Right forelimb (tissue), 1 donor: ENCODE data around the gene CORO2A.

Experiments
- DNase-seq: peaks from one replicate; pipeline ENCODE4 v3.0.0-alpha.2; 2018

Gene CORO2A

DNA sequence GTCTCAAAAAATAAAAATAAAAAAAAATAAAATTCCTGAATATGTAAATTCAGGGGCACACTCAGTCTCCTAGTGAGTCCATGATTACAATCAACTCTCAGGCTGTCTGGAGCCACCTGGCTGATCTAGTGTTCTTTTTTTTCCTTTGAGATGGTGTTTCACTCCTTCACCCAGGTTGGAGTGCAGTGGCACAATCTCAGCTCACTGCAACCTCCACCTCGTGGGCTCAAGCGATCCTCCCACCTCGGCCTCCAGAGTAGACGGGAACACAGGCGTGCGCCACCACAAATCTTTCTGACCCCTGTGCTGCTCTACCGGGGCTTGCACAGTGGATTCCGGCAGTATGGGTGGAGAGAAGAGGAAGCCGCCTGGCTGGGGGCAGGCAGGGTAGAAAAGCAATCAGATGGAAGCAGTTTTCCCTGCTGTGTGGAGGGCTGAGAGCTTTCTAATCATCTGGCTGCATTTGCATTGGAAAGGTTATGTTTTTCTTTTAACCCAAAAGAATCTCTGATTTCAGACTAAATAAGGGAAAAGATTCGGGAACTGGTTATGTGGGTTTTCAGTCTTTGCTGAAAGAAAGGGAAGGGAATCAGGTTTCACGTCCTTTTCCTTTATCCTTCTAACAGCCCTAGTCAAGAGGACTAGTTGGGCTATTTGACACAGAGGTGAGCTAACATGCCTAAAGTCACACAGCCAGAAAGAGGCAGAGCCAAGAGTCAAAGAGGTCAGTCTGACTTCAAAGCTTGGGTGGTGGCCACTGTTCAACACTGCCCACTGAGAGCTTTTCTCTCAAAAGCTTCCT is 26.3 kb upstream of the CORO2A start:
- no peak for DNase-seq

DNA sequence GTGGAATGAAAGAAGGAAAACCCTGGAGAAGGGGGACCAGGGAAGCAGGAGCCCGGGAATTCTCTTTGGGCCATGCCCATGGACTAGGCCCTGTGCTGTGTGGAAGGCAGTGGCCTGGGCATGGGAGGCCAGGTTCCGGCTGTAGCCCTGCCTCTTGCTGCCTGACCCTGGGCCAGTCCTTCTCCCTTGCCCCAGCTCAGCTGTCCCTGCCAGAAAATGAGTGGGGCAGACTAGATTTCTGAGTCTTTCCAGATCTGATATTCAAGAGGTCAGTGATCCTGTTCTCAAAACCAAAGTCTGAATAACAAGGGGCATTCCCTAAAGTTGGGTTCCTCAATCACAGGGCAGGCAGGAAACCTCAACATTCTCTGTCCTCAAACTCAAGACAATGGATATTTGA is 24.8 kb upstream of the CORO2A start:
- no peak for DNase-seq

DNA sequence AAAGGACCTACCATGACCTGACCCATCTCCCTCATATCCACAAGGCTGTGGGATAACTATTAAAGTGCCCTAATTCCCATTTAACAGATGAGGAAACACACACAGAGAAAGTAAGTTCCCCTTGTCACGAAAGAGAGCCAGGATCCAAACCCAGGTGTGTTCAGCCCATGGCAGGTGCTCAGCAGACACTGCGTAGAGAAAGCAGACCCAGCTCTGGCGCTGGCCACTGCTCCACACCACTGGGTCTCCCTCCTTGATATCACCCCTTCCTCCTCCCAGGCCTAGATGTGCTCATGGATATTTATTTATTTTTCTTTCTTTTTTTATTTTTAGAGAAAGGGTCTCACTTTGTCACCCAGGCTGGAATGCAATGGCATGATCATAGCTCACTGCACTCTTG is 24.0 kb upstream of the CORO2A start:
- DNase-seq: no peak

DNA sequence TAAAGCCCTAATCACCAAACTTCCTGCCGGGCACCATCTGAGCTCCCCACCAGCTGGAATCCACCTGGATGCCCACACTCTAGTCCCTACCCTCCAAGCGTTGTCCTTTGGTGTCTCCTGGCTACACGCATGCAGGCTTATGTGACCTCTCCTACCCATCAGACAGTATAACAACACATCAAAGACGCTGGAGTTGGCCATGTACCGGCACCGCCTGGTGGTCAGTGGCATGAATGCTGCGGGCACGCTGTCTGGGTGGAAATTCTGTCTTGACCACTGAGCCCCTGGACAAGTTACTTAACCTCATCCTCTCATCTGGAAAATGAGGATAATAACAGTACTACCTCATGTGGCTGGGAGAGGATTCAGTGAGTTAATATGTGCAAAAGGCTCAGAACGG is 23.4 kb upstream of the CORO2A start:
- DNase-seq: no peak

DNA sequence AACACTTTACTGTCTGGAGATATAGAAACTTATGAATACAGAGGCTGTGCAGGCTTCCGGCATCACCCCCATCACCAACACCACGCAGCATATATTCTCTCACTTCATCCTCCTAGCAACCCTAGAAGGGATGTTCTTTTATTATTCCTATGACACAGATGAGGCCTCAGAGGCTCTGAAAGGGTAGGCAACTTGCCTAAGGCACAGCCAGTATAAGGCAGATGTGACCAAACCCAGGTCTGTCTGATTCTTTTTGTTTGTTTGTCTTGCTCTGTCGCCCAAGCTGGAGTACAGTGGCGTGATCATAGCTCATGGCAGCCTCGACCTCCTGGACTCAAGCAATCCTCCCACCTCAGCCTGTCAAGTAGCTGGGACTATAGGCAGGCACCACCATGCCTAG is 22.8 kb upstream of the CORO2A start:
- no peak for DNase-seq

DNA sequence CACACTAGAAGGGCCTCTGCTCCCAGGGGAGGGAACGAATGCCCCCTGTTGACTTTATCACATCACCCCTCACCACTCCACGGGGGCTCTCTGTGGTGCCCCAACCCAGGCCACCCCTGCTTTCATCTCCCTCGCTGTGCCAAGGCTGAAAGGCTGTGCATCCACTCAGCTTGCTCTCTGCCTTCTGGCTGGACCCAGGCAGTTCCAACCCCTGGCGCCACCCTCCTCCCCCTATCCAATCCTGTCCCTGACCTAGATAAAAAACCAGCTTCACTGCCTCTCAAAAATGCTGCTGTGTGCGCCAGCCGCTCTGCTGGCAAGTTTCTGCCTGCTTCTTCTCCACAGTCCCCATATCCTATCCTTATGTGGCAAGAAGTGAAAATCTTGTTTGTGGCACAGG is 22.4 kb upstream of the CORO2A start:
- no peak for DNase-seq

DNA sequence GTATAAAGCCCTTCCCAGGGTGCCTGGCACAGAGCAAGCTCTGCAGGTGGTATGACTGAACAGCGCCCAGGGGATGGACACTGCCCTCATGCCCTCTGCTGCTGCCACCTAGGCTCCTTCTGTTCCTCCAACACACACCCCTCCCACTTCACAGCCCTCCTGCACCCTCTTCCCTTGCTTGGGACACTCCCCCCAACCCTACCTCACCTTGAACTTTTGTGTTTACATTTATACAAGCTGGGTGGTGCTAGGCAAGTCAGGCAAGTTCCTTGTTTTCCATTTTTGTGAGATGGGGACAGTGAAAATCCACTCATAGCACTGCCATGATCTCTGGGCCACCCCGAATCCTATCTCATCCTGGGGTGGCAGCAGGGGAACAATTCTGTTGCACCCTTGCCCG is 18.8 kb upstream of the CORO2A start:
- no peak for DNase-seq

DNA sequence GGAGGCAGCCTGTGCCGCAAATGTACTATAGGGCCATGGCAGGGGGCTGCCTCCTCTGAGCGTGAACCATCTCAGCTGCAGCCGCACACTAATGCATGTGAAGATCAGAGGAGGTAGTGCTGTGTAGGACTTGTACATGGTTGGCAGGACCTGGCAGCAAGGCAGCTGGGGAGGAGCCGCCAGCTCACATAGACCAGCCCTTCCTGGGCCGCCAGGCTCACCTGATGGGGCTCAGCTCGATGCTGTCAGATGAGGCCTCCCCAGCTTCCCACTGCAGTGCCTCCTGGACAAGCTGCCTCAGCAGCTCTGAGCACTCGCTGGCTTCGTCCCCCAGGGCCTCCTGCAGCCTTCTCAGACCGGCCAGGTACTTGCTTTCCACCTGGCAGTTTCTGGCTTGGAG is 18.0 kb upstream of the CORO2A start:
- DNase-seq: no peak

DNA sequence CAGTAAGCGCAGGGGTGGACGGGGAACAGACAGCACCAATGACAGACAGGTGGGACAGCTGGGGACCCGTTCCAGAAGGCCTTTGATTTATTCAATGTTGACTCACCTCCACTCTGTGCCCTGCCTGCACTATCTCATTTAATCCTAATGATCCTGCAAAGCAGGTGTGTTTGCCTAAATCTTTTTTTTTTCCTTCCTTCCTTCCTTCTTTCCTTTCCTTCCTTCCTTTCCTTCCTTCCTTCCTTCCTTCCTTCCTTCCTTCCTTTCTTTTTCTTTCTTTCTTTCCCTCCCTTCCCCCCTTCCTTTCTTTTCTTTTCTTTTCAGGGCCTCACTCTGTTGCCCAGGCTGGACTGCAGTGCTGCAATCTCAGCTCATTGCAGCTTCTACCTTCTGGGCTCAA is 17.1 kb upstream of the CORO2A start:
- no peak for DNase-seq

DNA sequence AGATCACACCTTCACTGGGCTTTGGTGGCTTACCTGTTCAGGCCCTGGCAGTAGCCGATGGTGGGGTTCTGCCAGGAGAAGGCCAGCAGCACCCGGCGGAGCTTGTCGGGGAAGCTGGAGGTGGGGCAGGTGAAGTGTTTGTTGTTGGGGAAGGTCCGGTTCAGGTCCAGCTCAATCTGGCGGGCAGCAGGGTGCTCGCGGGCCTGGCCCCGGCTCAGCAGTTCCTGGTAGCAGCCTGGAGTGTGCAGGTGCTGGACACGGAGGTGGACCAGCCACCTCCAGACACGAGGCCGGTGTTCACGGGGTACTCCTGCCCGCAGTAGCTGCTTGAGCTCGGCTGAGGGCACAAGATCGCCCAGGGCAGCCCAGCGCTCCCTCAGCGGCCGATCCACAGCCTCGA is 16.2 kb upstream of the CORO2A start:
- no peak for DNase-seq

DNA sequence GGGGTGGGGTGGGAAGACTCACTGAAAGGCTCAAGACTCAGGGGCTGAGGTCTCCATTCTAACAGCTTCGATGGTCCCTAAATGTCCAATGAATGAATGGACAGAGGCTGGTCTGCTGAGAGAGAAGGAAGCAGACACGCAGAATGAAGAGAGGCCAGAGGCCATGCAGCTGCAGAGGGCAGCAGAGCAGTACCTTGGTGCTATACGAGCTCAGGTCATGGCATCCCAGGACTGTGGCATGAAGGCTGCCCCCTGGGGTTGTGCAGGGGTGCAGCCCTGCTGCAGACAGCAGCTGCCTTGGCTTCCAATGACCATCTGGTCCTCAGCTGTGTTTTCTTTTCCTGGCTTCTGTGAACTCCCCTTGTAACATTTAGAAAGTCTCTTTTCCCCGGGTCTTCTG is 15.2 kb upstream of the CORO2A start:
- no peak for DNase-seq

DNA sequence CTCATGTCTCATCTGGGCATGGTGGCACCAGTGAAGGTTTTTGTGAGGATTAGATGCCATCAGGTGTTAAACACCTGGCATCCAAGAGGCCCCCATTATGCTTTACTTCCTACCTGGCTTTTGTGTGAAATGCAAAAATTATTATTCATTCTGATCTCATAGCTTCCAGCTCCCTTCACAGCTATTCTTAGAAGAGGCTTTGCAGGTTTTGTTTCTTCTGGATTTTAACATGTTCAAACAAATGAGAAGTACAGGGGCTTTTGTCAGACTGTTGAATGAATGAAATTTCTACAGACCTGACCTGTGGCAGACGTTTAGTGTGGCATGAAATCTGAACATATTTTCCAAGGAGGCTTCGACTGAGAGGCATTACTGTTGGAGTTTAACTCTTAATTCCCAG is 14.3 kb upstream of the CORO2A start:
- DNase-seq: no peak

DNA sequence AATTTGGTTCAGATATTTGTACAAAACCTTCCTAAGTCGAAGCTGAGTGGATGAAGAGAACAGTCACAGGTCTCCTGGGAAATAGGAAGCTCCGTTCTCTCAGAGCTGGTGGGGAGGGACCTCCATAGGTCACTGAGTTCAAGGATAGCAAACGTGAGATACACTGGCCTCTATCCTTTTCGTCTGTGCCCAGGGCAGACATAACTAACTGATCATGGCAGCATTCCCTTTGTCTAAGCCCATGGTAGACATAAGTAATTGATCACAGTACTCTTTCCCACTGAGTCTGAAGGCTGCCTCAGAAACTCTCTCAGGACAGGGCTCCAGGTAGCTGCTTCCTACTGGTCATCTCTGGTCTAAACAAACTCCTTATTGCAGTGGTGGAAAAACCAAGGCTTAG is 12.3 kb upstream of the CORO2A start:
- DNase-seq: no peak

DNA sequence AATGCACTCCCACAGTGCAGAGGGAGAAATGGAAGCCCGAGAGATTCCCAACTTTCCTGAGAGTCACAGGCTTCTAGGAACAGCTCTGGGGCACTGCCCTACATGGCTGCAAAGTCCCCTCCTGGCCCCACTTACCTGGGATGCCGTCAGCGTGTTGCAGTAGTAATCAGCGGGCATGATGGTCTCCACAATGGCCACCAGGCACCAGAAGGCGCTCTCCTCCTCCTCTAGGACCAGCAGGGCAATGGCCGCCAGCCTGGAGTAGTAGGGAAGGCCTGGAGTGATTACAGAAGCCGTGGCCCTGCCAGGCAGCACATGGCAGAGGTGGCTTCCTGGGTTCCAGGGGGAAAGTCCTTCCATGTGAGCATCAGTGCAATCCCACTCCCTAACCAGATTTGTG is 10.7 kb upstream of the CORO2A start:
- no peak for DNase-seq

DNA sequence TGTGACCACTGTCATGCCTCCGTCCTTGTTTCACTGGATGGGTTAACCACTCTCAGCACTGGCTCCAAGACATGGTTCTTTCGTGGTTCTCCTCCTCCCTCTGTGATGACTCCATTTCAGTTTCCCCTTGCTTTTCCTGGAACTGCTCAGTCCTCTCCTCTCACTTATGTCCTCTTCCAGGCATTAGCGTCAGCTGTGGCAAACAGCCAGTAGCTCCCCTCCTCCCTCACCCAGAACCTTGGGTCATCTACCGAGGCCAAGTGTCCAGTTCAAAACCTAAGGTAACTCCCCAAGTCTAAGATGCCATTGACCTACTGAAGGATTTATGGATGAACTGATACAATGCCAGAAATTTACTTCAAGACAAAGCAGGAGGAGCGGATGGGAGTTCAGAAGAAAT is 9.8 kb upstream of the CORO2A start:
- DNase-seq: no peak

DNA sequence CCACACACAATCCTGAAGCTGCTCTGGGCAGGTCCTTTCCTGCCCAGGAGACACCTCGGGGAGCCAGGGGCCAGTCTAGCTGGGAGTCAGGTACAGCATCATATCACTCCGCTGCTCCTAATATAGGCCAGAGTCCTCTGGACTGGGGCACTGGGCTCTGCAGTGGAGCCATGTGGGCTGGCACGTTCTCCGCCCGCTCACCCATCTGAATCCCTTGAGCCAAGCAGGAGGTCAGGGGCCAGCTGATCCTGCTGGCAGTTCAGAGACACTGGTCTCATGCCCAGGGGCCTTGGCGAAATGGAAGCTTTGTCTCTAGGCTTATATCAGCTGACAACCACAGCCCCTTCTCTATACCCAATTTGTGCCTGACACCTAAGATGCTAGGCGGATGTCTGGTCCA is 9.3 kb upstream of the CORO2A start:
- no peak for DNase-seq

DNA sequence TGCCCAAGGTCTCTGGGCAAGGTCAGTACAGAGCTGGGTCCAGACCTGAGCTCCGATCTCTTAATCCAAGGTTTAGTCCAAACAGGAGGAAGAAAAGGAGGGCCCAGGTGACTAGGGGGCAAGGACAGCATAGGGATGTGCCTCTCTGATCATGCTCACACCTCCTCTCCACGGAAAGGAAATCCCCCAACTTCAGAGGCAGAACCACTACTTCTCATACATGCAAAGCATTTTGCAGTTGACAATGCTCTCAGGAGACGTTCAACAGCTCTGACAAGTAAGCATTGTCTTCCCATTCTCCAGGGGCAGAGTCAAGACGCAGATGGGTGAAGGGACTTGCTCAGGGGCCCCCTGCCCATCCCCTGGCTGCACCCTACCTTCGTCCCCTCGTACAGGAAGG is 8.7 kb upstream of the CORO2A start:
- DNase-seq: no peak

DNA sequence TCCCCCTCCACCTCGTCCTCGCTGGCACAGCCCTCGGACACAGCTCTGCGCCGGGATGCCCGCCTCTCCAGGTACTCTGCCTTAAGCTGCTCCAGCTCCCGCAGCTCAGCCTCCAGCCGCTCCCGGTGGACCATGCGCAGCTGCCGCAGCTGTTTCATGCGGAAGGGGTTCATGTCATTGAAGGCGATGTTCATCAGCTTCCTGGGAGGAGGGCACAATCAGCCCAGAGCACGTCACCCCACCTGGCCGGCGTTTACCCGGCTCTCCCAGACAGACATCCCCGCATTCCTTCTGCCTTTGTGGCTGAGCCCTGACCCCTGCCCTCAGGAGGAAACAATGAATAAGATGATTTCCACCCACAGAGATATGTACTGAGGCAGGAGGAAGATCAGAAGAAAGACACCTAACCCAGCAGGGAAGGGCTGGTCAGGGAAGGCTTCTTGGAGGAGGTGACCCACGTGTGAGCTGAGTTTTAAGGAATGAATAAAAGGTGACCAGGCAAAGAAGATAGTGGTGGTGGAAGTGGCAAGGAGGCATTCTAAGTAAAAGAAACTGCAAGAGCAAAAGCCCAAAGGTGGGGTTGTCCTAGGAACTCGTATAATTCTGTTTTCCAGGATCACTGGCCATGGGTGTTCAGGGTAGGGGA is 7.1 kb upstream of the CORO2A start:
- DNase-seq: no peak

DNA sequence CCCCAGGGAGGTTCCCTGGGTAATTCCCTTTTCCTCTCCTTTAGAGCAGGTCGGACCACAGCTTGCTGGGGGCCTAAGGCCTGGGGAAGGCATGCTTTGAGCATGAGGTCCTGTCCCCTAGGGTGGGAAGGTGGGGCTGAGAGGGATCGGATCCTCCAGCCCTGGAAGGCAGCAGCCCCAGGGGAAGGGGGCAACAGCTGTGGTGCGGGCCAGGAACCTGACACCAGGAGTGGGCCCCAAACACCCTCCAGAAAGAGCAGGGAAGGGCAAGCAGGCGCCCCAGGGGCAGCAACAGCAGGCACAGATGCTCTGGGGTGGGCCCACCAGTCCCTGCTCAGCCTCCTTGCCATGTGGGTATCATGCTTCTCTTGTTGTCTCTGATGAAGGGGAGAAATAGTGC is 3.2 kb upstream of the CORO2A start:
- DNase-seq: no peak

DNA sequence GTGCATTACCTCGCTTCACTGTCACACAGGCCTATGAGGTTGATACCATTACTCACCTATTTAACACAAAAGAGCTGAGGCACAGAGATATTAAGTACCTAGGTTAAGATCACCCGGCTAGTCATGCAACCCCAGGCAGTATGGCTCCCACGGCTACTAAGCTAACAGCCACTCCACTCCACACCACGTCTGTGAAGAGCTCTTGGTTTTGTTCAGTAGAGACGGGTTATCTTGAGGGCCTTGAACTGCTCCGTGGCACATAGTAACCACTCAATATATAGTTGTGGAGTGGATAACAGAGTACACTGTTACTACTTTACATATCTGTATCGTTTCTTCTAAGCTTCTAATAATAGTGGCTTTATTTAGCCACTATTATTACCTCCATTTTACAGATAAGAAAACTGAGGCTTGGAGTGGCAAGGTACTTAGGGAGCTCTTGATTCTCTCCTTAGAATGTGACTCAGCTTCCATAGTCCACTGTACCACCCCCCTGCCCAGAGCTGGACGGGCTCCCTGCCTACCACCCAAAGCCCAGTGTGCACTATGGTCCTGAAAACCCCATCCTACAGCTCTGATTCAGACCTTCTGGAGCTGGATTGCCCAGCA is 1.0 kb upstream of the CORO2A start:
- no peak for DNase-seq

DNA sequence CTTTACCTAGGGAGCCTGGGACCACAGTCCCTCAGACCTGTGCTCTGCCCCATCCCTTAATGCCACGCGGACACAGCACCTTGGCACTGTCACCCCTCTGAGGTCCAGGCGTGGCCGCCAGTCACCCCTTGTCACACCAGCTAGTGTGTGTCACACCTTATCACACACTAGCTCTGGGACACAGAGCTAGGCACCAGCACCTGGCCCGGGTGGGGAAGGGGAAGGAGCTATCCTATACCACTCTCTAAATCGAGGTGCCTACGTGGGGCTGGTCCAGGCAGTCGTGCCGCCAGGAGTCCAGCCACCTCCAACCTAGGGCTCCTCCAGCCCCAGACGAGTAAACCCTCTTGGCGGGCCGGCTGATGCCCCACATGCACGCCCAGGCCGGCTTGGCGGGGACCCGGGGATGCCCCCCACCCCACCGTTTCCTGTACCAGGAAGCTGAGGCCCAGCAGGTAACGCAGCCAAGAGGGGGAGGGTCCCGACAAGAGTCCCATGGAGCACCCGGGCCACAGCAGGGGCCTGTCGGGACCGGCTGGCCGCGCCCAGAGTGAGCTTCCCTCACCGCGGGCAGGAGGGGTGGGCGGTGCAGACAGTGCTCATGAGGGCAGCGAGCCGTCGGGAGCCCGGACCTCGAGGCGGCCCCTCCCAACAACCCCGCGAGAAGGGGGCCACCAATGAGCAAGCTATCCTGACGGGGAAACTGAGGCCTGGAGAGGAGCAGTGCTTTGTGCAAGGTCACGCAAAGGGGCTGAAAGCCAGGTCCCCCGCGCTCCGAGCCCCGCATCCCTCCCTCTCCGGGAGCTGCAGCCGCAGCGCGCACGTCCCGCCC is 550 bp downstream of the CORO2A start:
- no peak for DNase-seq

DNA sequence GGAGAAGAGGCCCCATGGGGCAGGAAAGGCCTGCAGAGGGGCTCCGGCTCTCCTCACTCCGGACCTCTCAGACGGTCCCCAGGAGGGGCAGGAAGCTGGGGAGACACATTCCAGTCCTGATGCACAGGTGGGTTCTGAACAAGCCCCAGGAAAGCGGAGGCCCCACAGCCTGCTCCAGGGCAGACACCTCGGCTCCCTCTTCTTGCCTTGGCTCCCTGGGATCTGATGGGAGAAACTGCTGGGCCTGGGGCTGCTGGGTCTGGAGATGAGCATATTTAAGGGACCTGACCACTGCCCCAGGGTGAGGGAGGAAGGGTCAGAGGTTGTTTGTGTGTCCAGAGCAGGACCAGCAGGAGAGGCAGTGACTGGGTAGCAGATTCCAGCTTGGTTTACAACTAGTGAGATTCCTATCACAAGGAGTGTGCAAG is 1.2 kb downstream of the CORO2A start:
- no peak for DNase-seq

DNA sequence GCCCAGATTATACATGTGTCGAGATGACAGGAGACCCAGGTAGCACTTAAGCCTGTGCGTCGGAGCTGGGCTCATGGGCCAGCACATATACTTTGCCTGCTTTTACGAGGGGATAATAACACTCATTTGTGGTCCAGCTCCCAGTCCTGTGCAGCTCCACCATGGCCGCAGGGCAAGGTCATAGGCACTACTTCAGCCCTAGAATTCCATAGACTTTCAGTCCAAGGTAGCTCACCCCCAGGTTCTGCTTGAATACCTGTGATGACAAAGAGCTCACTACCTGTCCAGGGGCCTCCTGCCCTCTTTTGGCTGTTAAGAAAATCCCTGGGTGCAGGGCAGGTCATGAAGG is 1.7 kb downstream of the CORO2A start:
- DNase-seq: no peak

DNA sequence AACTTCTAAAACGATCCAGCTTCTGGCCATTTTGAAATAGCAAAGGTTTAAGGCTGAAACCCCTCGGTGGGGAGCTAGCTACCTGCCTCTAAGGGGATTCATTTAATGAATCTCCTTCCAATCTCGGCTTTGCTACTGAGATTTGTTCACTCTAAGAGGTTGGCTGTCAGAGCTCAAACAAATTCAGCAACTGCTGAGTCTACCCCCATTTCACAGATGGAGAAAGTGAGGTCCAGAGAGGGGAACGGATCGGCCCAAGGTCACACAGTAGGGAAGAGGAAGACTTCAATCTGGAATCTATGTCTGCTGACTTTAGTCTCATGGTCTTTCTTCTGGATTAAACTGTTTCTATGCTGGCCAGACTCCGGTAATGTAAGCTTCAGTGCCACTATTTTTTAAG is 3.0 kb downstream of the CORO2A start:
- DNase-seq: no peak
